K562 (cell line): ENCODE results near the gene CST4.

Source experiments
- CTCF ChIP-seq, 3 experiments: IDR thresholded peaks in 2 of 3; conservative IDR thresholded peaks in 1 of 3; 2 replicates each; pipeline ENCODE4 v1.5.1; 2011 to 2012; ENCODE audit warnings: low read length in 3 of 3, mild to moderate bottlenecking in 3 of 3, control low read depth in 2 of 3, improper control_type of control experiment in 1 of 3, inconsistent platforms in 1 of 3, low read depth in 1 of 3, mixed read lengths in 1 of 3, moderate library complexity in 1 of 3; ENCODE audit not compliant: insufficient read depth in 2 of 3
- E4F1 ChIP-seq: fragments of 250-450 bp; sonication (Bioruptor Pico); IDR thresholded peaks from 2 replicates; pipeline ENCODE4 v1.5.0; 2021; ENCODE audit warnings: mild to moderate bottlenecking, borderline replicate concordance
- HDAC2 ChIP-seq: fragments of 450-650 bp; IDR thresholded peaks from 2 replicates; pipeline ENCODE4 v1.6.1; 2016; ENCODE audit warnings: mild to moderate bottlenecking
- ID3 ChIP-seq, 2 experiments: fragments of 250-450 bp in 1 of 2; fragments of 450-650 bp in 1 of 2; sonication (Bioruptor Pico) in 1 of 2; IDR thresholded peaks; 2 replicates each; pipeline versions ENCODE4 v1.6.1 to v1.8.0; 2016 to 2021; ENCODE audit warnings: mild to moderate bottlenecking in 2 of 2, moderate library complexity in 2 of 2, missing compliant biosample characterization in 1 of 2, missing genetic modification characterization in 1 of 2
- RCOR1 ChIP-seq, 2 experiments: IDR thresholded peaks; 2 replicates each; pipeline ENCODE4 v1.6.1; 2012; ENCODE audit warnings: low read depth in 2 of 2, low read length in 2 of 2, borderline replicate concordance in 1 of 2, improper control_type of control experiment in 1 of 2
- SMARCB1 ChIP-seq: IDR thresholded peaks from 2 replicates; pipeline ENCODE4 v1.6.1; 2011; ENCODE audit warnings: improper control_type of control experiment, low read depth; ENCODE audit not compliant: insufficient read length
- SRF ChIP-seq, 2 experiments: fragments of 250-450, 450-650 bp in 1 of 2; sonication (Bioruptor Pico) in 1 of 2; sonication (generic) in 1 of 2; formaldehyde crosslinking; IDR thresholded peaks; 2 replicates each; pipeline versions ENCODE4 v1.5.0 to v1.5.1; 2020 to 2022; ENCODE audit warnings: mild to moderate bottlenecking in 1 of 2, missing genetic modification reagents in 1 of 2
- TF ChIP-seq, protein P1 (sequence below), 2 experiments: fragments of 450-650 bp; formaldehyde crosslinking in 1 of 2; IDR thresholded peaks; 2 replicates each; pipeline versions ENCODE4 v1.4.0 to v1.6.1; 2014 to 2020; ENCODE audit warnings: mild to moderate bottlenecking in 2 of 2, borderline replicate concordance in 1 of 2, low read depth in 1 of 2
- TF ChIP-seq, protein P2 (sequence below), 2 experiments: fragments of 200-800 bp in 1 of 2; sonication (Bioruptor generic) in 1 of 2; sonication (generic) in 1 of 2; formaldehyde crosslinking in 1 of 2; IDR thresholded peaks in 1 of 2; conservative IDR thresholded peaks in 1 of 2; 2 replicates each; pipeline versions ENCODE4 v1.5.0 to v1.6.1; 2016 to 2020; ENCODE audit warnings: missing compliant biosample characterization in 1 of 2, missing genetic modification characterization in 1 of 2, missing genetic modification reagents in 1 of 2

DNA sequence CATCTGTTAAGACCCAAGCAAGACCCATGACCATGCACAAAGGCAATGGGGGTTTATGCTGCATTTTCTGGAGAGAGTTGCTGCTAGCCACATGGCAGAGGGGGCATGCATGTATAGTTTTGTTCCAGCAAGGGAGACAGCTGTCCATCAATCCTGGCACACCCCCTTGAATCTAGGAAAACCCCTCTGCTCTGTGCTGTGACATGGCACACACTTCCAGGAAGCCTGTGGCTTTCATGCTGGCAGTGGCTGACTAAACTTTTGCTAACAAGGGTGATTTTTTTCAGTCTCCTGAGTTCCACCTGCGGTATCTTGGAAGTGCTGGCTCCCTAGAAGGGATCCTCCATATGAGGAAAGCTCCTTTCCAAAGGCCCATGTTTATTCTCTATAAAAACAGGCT lies 9.1 kb upstream of the CST4 start:
- TF ChIP-seq E4F1 (no peak), ID3 (CRISPR knock-in tag; IDR thresholded peaks at IDR 0.05) (no peak), ID3 (tag; IDR thresholded peaks at IDR 0.05) (no peak), CTCF (IDR thresholded peaks at IDR 0.05 in 2 of 3, conservative IDR thresholded peaks at IDR 0.05 in 1 of 3; ENCODE audit: insufficient read depth in 2 of 3, low read depth in 1 of 3, low read length in 3 of 3) (no peak), SMARCB1 (no peak), HDAC2 (no peak), RCOR1 (IDR thresholded peaks at IDR 0.05; ENCODE audit: borderline replicate concordance in 1 of 2, low read depth in 2 of 2, low read length in 2 of 2) (no peak), SRF (CRISPR knock-in tag; IDR thresholded peaks at IDR 0.05) (no peak)
- TF ChIP-seq, protein P1, sequence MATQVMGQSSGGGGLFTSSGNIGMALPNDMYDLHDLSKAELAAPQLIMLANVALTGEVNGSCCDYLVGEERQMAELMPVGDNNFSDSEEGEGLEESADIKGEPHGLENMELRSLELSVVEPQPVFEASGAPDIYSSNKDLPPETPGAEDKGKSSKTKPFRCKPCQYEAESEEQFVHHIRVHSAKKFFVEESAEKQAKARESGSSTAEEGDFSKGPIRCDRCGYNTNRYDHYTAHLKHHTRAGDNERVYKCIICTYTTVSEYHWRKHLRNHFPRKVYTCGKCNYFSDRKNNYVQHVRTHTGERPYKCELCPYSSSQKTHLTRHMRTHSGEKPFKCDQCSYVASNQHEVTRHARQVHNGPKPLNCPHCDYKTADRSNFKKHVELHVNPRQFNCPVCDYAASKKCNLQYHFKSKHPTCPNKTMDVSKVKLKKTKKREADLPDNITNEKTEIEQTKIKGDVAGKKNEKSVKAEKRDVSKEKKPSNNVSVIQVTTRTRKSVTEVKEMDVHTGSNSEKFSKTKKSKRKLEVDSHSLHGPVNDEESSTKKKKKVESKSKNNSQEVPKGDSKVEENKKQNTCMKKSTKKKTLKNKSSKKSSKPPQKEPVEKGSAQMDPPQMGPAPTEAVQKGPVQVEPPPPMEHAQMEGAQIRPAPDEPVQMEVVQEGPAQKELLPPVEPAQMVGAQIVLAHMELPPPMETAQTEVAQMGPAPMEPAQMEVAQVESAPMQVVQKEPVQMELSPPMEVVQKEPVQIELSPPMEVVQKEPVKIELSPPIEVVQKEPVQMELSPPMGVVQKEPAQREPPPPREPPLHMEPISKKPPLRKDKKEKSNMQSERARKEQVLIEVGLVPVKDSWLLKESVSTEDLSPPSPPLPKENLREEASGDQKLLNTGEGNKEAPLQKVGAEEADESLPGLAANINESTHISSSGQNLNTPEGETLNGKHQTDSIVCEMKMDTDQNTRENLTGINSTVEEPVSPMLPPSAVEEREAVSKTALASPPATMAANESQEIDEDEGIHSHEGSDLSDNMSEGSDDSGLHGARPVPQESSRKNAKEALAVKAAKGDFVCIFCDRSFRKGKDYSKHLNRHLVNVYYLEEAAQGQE (IDR thresholded peaks at IDR 0.05; ENCODE audit: borderline replicate concordance): no peak
- TF ChIP-seq, protein P1 (CRISPR knock-in tag; IDR thresholded peaks at IDR 0.05; ENCODE audit: low read depth): no peak
- TF ChIP-seq, protein P2, sequence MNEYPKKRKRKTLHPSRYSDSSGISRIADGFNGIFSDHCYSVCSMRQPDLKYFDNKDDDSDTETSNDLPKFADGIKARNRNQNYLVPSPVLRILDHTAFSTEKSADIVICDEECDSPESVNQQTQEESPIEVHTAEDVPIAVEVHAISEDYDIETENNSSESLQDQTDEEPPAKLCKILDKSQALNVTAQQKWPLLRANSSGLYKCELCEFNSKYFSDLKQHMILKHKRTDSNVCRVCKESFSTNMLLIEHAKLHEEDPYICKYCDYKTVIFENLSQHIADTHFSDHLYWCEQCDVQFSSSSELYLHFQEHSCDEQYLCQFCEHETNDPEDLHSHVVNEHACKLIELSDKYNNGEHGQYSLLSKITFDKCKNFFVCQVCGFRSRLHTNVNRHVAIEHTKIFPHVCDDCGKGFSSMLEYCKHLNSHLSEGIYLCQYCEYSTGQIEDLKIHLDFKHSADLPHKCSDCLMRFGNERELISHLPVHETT (CRISPR knock-in tag; conservative IDR thresholded peaks at IDR 0.05 in 1 of 2, IDR thresholded peaks at IDR 0.05 in 1 of 2): no peak
